GM12878 (cell line): ENCODE measurements around the gene CTBS. TPM values are rescaled to one million over a fixed set of nuclear protein-coding genes. Genes with fewer than 3 reads are reported as not detected.

Experiments
- BCL11A ChIP-seq: IDR thresholded peaks from 2 replicates; pipeline ENCODE4 v1.6.1; 2011; ENCODE audit warnings: low read depth, low read length
- CHD2 ChIP-seq: IDR thresholded peaks from 2 replicates; pipeline ENCODE4 v1.6.1; 2011; ENCODE audit warnings: low read depth, low read length, improper control_type of control experiment, borderline replicate concordance
- CHD4 ChIP-seq: fragments of 200-600 bp; sonication (generic); IDR thresholded peaks from 2 replicates; pipeline ENCODE4 v1.6.1; 2016; ENCODE audit warnings: mild to moderate bottlenecking
- CREB1 ChIP-seq: IDR thresholded peaks from 2 replicates; pipeline ENCODE4 v1.6.1; 2012; ENCODE audit warnings: low read depth, mild to moderate bottlenecking, inconsistent platforms
- DPF2 ChIP-seq: fragments of 450-650 bp; IDR thresholded peaks from 2 replicates; pipeline ENCODE4 v1.6.1; 2017; ENCODE audit warnings: mild to moderate bottlenecking
- E4F1 ChIP-seq: fragments of 450-650 bp; IDR thresholded peaks from 2 replicates; pipeline ENCODE4 v1.6.1; 2018; ENCODE audit warnings: borderline replicate concordance, mild to moderate bottlenecking; ENCODE audit not compliant: partially characterized antibody
- RAD51 ChIP-seq: fragments of 450-650 bp; IDR thresholded peaks from 2 replicates; pipeline ENCODE4 v1.6.1; 2016; ENCODE audit warnings: moderate library complexity, mild to moderate bottlenecking, inconsistent platforms
- USF2 ChIP-seq: IDR thresholded peaks from 2 replicates; pipeline ENCODE4 v1.6.1; 2011; ENCODE audit warnings: low read depth, low read length, improper control_type of control experiment, borderline replicate concordance
- polyA plus RNA-seq, 11 experiments: library from polyadenylated mRNA; depleted of rRNA in 4 of 11; unstranded in 6 of 11; stranded (reverse) in 5 of 11; fragments of >200 nt; fragmentation: Nextera tagmentation in 4 of 11; fragmentation: Illumina TruSeq in 1 of 11; extraction: Ambion mirVana in 4 of 11; extraction: Trizol in 1 of 11; gene quantifications; 1 replicate in 1 of 11; 2 replicates in 10 of 11; pipeline versions ENCODE4 v1.2.1 to v1.2.3, GENCODE V29; 2011 to 2016; ENCODE audit warnings: inconsistent platforms in 2 of 11, missing spikeins in 2 of 11, low read depth in 1 of 11
- total RNA-seq, 4 experiments: library from RNA; depleted of rRNA in 3 of 4; stranded (reverse); fragments of >200 nt in 3 of 4; fragmentation: Illumina TruSeq in 1 of 4; extraction: Trizol in 1 of 4; gene quantifications; 2 replicates each; pipeline versions ENCODE4 v1.2.1 to v1.2.3, GENCODE V29; 2013 to 2021
- TF ChIP-seq, protein P1 (sequence below): fragments of 450-650 bp; IDR thresholded peaks from 2 replicates; pipeline ENCODE4 v1.6.1; 2018; ENCODE audit warnings: mild to moderate bottlenecking, low read depth, moderate library complexity; ENCODE audit not compliant: partially characterized antibody
- TF ChIP-seq, protein P2 (sequence below): fragments of 450-650 bp; IDR thresholded peaks from 2 replicates; pipeline ENCODE4 v1.6.1; 2014; ENCODE audit warnings: mild to moderate bottlenecking
- TF ChIP-seq, protein P3 (sequence below): fragments of 150-350 bp; IDR thresholded peaks from 2 replicates; pipeline ENCODE4 v1.6.1; 2014; ENCODE audit warnings: mild to moderate bottlenecking, low read depth, low read length
- TF ChIP-seq, protein P4 (sequence below): fragments of 450-650 bp; IDR thresholded peaks from 2 replicates; pipeline ENCODE4 v1.6.1; 2017; ENCODE audit warnings: antibody characterized with exemption, mild to moderate bottlenecking, moderate library complexity

The CTBS gene
- total and polyA plus RNA-seq, 10 of the 15 experiments (the other 5 are each of a cell fraction or from before 2014, with no cell fraction given), result 4.3 to 21.2 (median 12.3) TPM

DNA sequence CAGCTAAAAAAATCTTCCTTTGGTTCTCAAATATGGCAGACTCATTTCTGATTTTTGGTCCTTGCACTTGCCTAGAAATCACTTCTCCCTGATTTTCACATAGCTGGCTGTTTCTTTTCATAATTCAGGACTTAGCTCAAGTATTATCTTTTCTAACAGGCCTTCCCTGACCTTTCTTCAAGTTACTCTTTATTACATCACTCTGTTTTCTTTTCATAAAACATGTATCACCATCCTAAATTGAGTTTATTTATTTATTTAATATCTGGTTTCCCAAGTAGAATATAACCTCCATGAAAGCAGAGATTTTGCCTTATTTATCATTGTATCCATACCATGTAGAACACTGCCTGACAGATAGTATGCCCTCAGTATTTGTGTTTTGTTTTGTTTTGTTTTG lies 49.6 kb downstream of the CTBS start (continued):
- TF ChIP-seq E4F1 (no peak), CHD2 (no peak), CREB1 (no peak), DPF2 (no peak), CHD4 (no peak), RAD51 (no peak), USF2 (no peak), BCL11A (no peak)
- TF ChIP-seq, protein P1, sequence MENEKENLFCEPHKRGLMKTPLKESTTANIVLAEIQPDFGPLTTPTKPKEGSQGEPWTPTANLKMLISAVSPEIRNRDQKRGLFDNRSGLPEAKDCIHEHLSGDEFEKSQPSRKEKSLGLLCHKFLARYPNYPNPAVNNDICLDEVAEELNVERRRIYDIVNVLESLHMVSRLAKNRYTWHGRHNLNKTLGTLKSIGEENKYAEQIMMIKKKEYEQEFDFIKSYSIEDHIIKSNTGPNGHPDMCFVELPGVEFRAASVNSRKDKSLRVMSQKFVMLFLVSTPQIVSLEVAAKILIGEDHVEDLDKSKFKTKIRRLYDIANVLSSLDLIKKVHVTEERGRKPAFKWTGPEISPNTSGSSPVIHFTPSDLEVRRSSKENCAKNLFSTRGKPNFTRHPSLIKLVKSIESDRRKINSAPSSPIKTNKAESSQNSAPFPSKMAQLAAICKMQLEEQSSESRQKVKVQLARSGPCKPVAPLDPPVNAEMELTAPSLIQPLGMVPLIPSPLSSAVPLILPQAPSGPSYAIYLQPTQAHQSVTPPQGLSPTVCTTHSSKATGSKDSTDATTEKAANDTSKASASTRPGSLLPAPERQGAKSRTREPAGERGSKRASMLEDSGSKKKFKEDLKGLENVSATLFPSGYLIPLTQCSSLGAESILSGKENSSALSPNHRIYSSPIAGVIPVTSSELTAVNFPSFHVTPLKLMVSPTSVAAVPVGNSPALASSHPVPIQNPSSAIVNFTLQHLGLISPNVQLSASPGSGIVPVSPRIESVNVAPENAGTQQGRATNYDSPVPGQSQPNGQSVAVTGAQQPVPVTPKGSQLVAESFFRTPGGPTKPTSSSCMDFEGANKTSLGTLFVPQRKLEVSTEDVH, result no peak
- TF ChIP-seq, protein P2, sequence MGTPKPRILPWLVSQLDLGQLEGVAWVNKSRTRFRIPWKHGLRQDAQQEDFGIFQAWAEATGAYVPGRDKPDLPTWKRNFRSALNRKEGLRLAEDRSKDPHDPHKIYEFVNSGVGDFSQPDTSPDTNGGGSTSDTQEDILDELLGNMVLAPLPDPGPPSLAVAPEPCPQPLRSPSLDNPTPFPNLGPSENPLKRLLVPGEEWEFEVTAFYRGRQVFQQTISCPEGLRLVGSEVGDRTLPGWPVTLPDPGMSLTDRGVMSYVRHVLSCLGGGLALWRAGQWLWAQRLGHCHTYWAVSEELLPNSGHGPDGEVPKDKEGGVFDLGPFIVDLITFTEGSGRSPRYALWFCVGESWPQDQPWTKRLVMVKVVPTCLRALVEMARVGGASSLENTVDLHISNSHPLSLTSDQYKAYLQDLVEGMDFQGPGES, result no peak
- TF ChIP-seq, protein P3, sequence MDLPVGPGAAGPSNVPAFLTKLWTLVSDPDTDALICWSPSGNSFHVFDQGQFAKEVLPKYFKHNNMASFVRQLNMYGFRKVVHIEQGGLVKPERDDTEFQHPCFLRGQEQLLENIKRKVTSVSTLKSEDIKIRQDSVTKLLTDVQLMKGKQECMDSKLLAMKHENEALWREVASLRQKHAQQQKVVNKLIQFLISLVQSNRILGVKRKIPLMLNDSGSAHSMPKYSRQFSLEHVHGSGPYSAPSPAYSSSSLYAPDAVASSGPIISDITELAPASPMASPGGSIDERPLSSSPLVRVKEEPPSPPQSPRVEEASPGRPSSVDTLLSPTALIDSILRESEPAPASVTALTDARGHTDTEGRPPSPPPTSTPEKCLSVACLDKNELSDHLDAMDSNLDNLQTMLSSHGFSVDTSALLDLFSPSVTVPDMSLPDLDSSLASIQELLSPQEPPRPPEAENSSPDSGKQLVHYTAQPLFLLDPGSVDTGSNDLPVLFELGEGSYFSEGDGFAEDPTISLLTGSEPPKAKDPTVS, result no peak
- TF ChIP-seq, protein P4, sequence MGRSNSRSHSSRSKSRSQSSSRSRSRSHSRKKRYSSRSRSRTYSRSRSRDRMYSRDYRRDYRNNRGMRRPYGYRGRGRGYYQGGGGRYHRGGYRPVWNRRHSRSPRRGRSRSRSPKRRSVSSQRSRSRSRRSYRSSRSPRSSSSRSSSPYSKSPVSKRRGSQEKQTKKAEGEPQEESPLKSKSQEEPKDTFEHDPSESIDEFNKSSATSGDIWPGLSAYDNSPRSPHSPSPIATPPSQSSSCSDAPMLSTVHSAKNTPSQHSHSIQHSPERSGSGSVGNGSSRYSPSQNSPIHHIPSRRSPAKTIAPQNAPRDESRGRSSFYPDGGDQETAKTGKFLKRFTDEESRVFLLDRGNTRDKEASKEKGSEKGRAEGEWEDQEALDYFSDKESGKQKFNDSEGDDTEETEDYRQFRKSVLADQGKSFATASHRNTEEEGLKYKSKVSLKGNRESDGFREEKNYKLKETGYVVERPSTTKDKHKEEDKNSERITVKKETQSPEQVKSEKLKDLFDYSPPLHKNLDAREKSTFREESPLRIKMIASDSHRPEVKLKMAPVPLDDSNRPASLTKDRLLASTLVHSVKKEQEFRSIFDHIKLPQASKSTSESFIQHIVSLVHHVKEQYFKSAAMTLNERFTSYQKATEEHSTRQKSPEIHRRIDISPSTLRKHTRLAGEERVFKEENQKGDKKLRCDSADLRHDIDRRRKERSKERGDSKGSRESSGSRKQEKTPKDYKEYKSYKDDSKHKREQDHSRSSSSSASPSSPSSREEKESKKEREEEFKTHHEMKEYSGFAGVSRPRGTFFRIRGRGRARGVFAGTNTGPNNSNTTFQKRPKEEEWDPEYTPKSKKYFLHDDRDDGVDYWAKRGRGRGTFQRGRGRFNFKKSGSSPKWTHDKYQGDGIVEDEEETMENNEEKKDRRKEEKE, result no peak
